A549 (cell line): ENCODE results near the gene ADARB2. TPM values are rescaled to one million over a fixed set of nuclear protein-coding genes. Genes with fewer than 3 reads are reported as not detected.
A peak's percentile ranks its signal among the peaks of the same experiment; 100 is the strongest.

Experiments
- ATAC-seq, 2 experiments: fragments of 200-7000 bp in 1 of 2; fragments of >200 bp in 1 of 2; cut with Nextera tagmentation in 1 of 2; cut with Tn5 transposase in 1 of 2; 3 replicates each; pipeline versions ENCODE4 v1.8.0 to v1.9.1; 2018 to 2020; ENCODE audit warnings: mild to moderate bottlenecking in 1 of 2, moderate library complexity in 1 of 2
- CTCF ChIA-PET: fragments of 300-600 bp; sonication (Branson Sonifier 250); formaldehyde crosslinking; extraction: SDS; loops from one replicate; lab custom pipeline; 2021; ENCODE audit warnings: antibody characterized with exemption, inconsistent platforms; lab: Yijun Ruan, JAX
- POLR2A ChIA-PET: fragments of 350-600 bp; formaldehyde crosslinking; extraction: SDS; loops from one replicate; lab custom pipeline; 2021; ENCODE audit warnings: antibody characterized with exemption, inconsistent platforms; lab: Yijun Ruan, JAX
- DNase-seq, 2 experiments: peaks; one replicate each; pipeline versions ENCODE4 v3.0.0 to v3.0.0-alpha.2; 2011 to 2016; ENCODE audit warnings: low read depth in 1 of 2, low spot score in 1 of 2
- FAIRE-seq: peaks from 2 replicates; lab custom pipeline; 2011; peaks lifted over from hg19 to GRCh38; lab: Jason Lieb, UNC
- H3K27ac ChIP-seq, 2 experiments: fragments of >200 bp; sonication (Bioruptor Twin); formaldehyde crosslinking; 3 replicates each; pipeline ENCODE4 v1.5.1; 2016 to 2017
- H3K4me1 ChIP-seq: fragments of >200 bp; sonication (Bioruptor Twin); formaldehyde crosslinking; 3 replicates; pipeline ENCODE4 v1.6.1; 2016
- H3K4me2 ChIP-seq: fragments of >200 bp; sonication (Bioruptor Twin); formaldehyde crosslinking; 3 replicates; pipeline ENCODE4 v1.6.1; 2016
- H3K4me3 ChIP-seq: fragments of >200 bp; sonication (Bioruptor Twin); formaldehyde crosslinking; 3 replicates; pipeline ENCODE4 v1.5.1; 2016
- H3K9me3 ChIP-seq: fragments of >200 bp; sonication (Bioruptor Twin); formaldehyde crosslinking; 3 replicates; pipeline ENCODE4 v1.6.1; 2016
- BHLHE40 ChIP-seq: IDR thresholded peaks from 2 replicates; pipeline ENCODE4 v1.6.1; 2012; ENCODE audit warnings: low read depth, low read length, inconsistent platforms
- CBX2 ChIP-seq: fragments of 200-600 bp; sonication (generic); IDR thresholded peaks from 2 replicates; pipeline ENCODE4 v1.6.1; 2016; ENCODE audit warnings: low read depth, mild to moderate bottlenecking, borderline replicate concordance
- CBX8 ChIP-seq: fragments of 200-600 bp; sonication (generic); IDR thresholded peaks from 2 replicates; pipeline ENCODE4 v1.6.1; 2016
- CEBPB ChIP-seq, 2 experiments: fragments of >200 bp in 1 of 2; sonication (Bioruptor Twin) in 1 of 2; formaldehyde crosslinking in 1 of 2; IDR thresholded peaks; 2 replicates each; pipeline ENCODE4 v1.6.1; 2012 to 2016
- CHD4 ChIP-seq: fragments of 200-600 bp; sonication (generic); IDR thresholded peaks from 2 replicates; pipeline ENCODE4 v1.6.1; 2016; ENCODE audit warnings: antibody characterized with exemption, mild to moderate bottlenecking, borderline replicate concordance
- E2F6 ChIP-seq: IDR thresholded peaks from 2 replicates; pipeline ENCODE4 v1.6.1; 2012; ENCODE audit warnings: low read depth, borderline replicate concordance
- EHF ChIP-seq: fragments of 250-450 bp; sonication (Bioruptor Pico); IDR thresholded peaks from 2 replicates; pipeline ENCODE4 v1.5.0; 2020; ENCODE audit warnings: mild to moderate bottlenecking
- FOSB ChIP-seq: fragments of 250-450 bp; sonication (Bioruptor Pico); IDR thresholded peaks from 2 replicates; pipeline ENCODE4 v1.5.0; 2020; ENCODE audit warnings: mild to moderate bottlenecking, moderate library complexity
- HOXB13 ChIP-seq: fragments of 250-450 bp; sonication (Bioruptor Pico); IDR thresholded peaks from 2 replicates; pipeline ENCODE4 v1.5.0; 2020; ENCODE audit warnings: low read depth, mild to moderate bottlenecking, moderate library complexity
- KDM5A ChIP-seq: fragments of 200-600 bp; sonication (generic); IDR thresholded peaks from 2 replicates; pipeline ENCODE4 v1.6.1; 2016; ENCODE audit warnings: antibody characterized with exemption, mild to moderate bottlenecking
- MAFK ChIP-seq: fragments of 450-650 bp; IDR thresholded peaks from 2 replicates; pipeline ENCODE4 v1.6.1; 2014; ENCODE audit not compliant: partially characterized antibody
- MYC ChIP-seq: IDR thresholded peaks from 2 replicates; pipeline ENCODE4 v1.6.1; 2012; ENCODE audit warnings: mild to moderate bottlenecking, inconsistent platforms, low read length, improper control_type of control experiment, borderline replicate concordance
- NFE2L2 ChIP-seq: fragments of 150-350 bp; conservative IDR thresholded peaks from 2 replicates; pipeline ENCODE4 v1.6.1; 2014; ENCODE audit warnings: low read length
- NPAS2 ChIP-seq: fragments of 250-450 bp; sonication (Bioruptor Pico); IDR thresholded peaks from 2 replicates; pipeline ENCODE4 v1.8.0; 2022; ENCODE audit warnings: mild to moderate bottlenecking, moderate library complexity, borderline replicate concordance
- NR3C1 ChIP-seq: fragments of >200 bp; sonication (Bioruptor Twin); formaldehyde crosslinking; IDR thresholded peaks from 3 replicates; pipeline ENCODE4 v1.6.1; 2017
- RARB ChIP-seq: fragments of 250-450 bp; sonication (Bioruptor Pico); IDR thresholded peaks from 2 replicates; pipeline ENCODE4 v1.8.0; 2021; ENCODE audit warnings: mild to moderate bottlenecking, moderate library complexity
- RCOR1 ChIP-seq: fragments of 150-350 bp; IDR thresholded peaks from 2 replicates; pipeline ENCODE4 v1.6.1; 2014; ENCODE audit warnings: antibody characterized with exemption, low read length, low read depth
- REST ChIP-seq: fragments of 200-600 bp; sonication (generic); IDR thresholded peaks from 2 replicates; pipeline ENCODE4 v1.6.1; 2016; ENCODE audit warnings: antibody characterized with exemption, mild to moderate bottlenecking, moderate library complexity
- RFX5 ChIP-seq: fragments of 450-650 bp; IDR thresholded peaks from 2 replicates; pipeline ENCODE4 v1.7.1; 2014; ENCODE audit warnings: antibody characterized with exemption, mild to moderate bottlenecking, moderate library complexity
- RNF2 ChIP-seq: fragments of 200-600 bp; sonication (generic); IDR thresholded peaks from 2 replicates; pipeline ENCODE4 v1.6.1; 2016; ENCODE audit warnings: low read depth, mild to moderate bottlenecking, antibody characterized with exemption, moderate library complexity, borderline replicate concordance
- SMC3 ChIP-seq: fragments of >200 bp; sonication (Bioruptor Twin); formaldehyde crosslinking; IDR thresholded peaks from 3 replicates; pipeline ENCODE4 v1.6.1; 2018; ENCODE audit warnings: inconsistent platforms
- TP53 ChIP-seq: fragments of 250-450 bp; sonication (Bioruptor Pico); IDR thresholded peaks from 2 replicates; pipeline ENCODE4 v1.5.0; 2021; ENCODE audit warnings: mild to moderate bottlenecking, moderate library complexity
- ZNF302 ChIP-seq: fragments of 250-450 bp; sonication (Bioruptor Pico); IDR thresholded peaks from 2 replicates; pipeline ENCODE4 v1.9.0; 2021; ENCODE audit warnings: inconsistent platforms, mild to moderate bottlenecking, moderate library complexity
- WGBS: methylation state at CpG from one replicate; pipeline ENCODE4 v1.1.6; 2017; ENCODE audit errors: missing lambda C conversion rate; 5-methylcytosine and 5-hydroxymethylcytosine counted together
- polyA plus RNA-seq, 4 experiments: library from polyadenylated mRNA; depleted of rRNA in 3 of 4; stranded (reverse); fragments of >200 nt; fragmentation: RNase III in 1 of 4; extraction: RNeasy Plus Mini Kit Qiagen cat#74134 plus additional on column Dnase treatment in 1 of 4; gene quantifications; 2 replicates in 3 of 4; 3 replicates in 1 of 4; pipeline ENCODE4 v1.2.3, GENCODE V29; 2011 to 2017
- TF ChIP-seq, protein P1 (sequence below): fragments of 450-650 bp; IDR thresholded peaks from 2 replicates; pipeline ENCODE4 v1.6.1; 2014; ENCODE audit warnings: antibody characterized with exemption

The ADARB2 gene
- polyA plus RNA-seq, 2 of the 4 experiments (the other 2 are of a cell fraction): not detected

GRCh38 chr10:1247598-1248261, 489.6 kb downstream of the ADARB2 start:
- no peaks in the 10 kb centered on the region for H3K9me3 ChIP-seq
- no peak overlapping the region for H3K4me3 ChIP-seq
- ChIA-PET CTCF (no interaction called here), POLR2A (no interaction called here)
- H3K4me2 ChIP-seq: no peak overlapping the region
- TF ChIP-seq ZNF302 (CRISPR knock-in tag) (no peak), RNF2 (no peak), HOXB13 (CRISPR knock-in tag) (no peak), BHLHE40 (no peak), NPAS2 (no peak), KDM5A (no peak), CBX8 (no peak), MYC (no peak)
- WGBS: 7% methylated on average over 17 of the region's 17 CpGs
- H3K4me1 ChIP-seq: no peaks in the 10 kb centered on the region
- FAIRE-seq (no peak), DNase-seq (no peak), ATAC-seq (no peak; a peak in 1 of 6 replicates)
- no peak overlapping the region for H3K27ac ChIP-seq

- WGBS: 73% methylated on average over 18 of the region's 18 CpGs
- no peaks in the 10 kb centered on the region for H3K9me3 ChIP-seq
- TF ChIP-seq RNF2 (no peak), E2F6 (no peak), RFX5 (no peak), NFE2L2 (no peak)
- H3K27ac ChIP-seq: no peak overlapping the region
- H3K4me1 ChIP-seq: no peaks in the 10 kb centered on the region
- no peak overlapping the region for H3K4me3 ChIP-seq
- POLR2A ChIA-PET: no interaction called here
- CTCF ChIA-PET: interaction anchor here (0.8 to 1.3 kb wide), 3 partner anchors 9 to 49 kb away, joined by 3 to 4 read pairs (median 3); no protein-coding TSS in a partner anchor
- ATAC-seq (no peak), DNase-seq (no peak), FAIRE-seq (no peak)
- H3K4me2 ChIP-seq: no peak overlapping the region
Measured at GRCh38 chr10:1244493-1244892, 492.8 kb downstream of the ADARB2 start.

DNA sequence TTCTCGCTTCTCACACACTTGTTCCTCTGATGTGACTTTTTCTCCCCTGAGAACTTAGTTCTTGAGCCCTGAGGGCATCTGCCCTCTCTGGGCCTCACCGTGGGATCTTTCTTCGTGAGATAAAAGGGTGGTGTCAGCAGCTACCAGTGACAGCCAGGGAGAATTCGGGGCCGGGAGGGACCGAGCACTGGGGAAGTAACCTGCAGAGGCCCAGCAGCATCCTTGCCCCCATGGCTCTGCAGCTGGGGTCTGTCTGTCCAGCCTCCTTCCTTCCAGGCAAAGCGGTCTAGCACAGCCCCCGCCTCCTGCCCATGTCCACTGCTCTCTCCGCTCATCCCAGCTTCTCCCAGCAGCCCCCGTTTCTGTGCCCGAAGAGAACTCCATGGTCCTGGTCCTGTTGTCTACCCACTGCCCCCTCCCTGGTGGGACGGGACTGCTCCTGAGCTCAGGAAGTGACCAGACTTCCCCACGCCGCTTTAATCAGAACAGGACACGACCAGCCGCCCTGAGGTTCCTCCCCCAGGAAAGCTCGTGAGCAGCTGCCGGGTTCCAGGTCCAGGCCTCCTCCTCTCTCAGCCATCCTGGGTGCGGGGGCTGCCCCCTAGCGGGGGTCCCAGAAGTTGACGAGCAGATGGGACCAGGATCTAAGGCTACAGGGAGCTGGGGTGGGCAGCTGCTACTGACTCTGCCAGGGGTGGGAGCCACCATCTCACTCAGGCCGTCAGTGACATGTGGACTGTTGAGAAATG, 493.7 kb downstream of the ADARB2 start:
- no peaks in the 10 kb centered on the region for H3K4me1 ChIP-seq
- FAIRE-seq (no peak), ATAC-seq (peak in 1 of 2 experiments; percentile 54; a peak in 3 of 6 replicates), DNase-seq (no peak)
- H3K4me3 ChIP-seq: no peak overlapping the region
- TF ChIP-seq RCOR1: no peak
- no peak for TF ChIP-seq NR3C1
- TF ChIP-seq HOXB13 (CRISPR knock-in tag): no peak
- no peak for TF ChIP-seq FOSB (CRISPR knock-in tag)
- no peak overlapping the region for H3K27ac ChIP-seq
- no peak overlapping the region for H3K4me2 ChIP-seq
- CTCF ChIA-PET: interaction anchor here (0.8 to 1.3 kb wide), 4 partner anchors 10 to 49 kb away, joined by 3 to 4 read pairs (median 3); no protein-coding TSS in a partner anchor
- POLR2A ChIA-PET: no interaction called here
- H3K9me3 ChIP-seq: no peaks in the 10 kb centered on the region
- WGBS: 52% methylated on average over 22 of the region's 22 CpGs

DNA sequence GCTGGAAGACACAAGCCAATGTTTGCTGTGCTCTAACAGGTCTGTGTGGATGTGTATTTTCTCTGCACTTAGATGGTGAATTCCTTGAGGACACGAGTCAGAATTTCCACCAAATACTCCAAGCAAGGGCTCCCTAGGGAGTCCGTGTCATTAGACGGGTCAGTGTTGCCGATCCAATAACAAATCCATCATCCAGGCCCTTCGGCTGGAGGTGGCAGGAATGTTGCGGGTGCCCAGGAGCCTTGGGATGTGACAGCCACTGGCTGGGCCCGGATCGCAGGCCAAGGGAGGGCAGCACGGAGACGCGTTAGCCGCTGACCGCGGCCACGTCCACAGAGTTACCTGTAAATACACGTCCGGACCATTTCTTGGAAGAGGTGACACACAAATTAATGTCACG, 494.4 kb downstream of the ADARB2 start:
- H3K27ac ChIP-seq: no peak overlapping the region
- H3K4me3 ChIP-seq: no peak overlapping the region
- WGBS: 69% methylated on average over 18 of the region's 18 CpGs
- no peak overlapping the region for H3K4me2 ChIP-seq
- ChIA-PET CTCF (interaction anchor here (1.0 to 1.3 kb wide), 2 partner anchors 10 to 38 kb away, joined by 3 to 4 read pairs; no protein-coding TSS in a partner anchor), POLR2A (no interaction called here)
- ATAC-seq (no peak), DNase-seq (no peak), FAIRE-seq (no peak)
- H3K4me1 ChIP-seq: no peaks in the 10 kb centered on the region
- no peaks in the 10 kb centered on the region for H3K9me3 ChIP-seq
- TF ChIP-seq CBX2 (no peak), CHD4 (no peak), RARB (CRISPR knock-in tag) (no peak), CEBPB (IDR thresholded peaks at IDR 0.05) (no peak), NFE2L2 (no peak), MAFK (no peak), RCOR1 (no peak), BHLHE40 (no peak), EHF (CRISPR knock-in tag) (no peak), RFX5 (no peak), TP53 (CRISPR knock-in tag) (no peak), HOXB13 (CRISPR knock-in tag) (no peak), NPAS2 (no peak), REST (no peak), SMC3 (no peak)
- TF ChIP-seq, protein P1, sequence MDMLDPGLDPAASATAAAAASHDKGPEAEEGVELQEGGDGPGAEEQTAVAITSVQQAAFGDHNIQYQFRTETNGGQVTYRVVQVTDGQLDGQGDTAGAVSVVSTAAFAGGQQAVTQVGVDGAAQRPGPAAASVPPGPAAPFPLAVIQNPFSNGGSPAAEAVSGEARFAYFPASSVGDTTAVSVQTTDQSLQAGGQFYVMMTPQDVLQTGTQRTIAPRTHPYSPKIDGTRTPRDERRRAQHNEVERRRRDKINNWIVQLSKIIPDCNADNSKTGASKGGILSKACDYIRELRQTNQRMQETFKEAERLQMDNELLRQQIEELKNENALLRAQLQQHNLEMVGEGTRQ: no peak
